Esophagus muscularis mucosa (tissue), 4 donors: ENCODE data around the gene MRPS7.
"Not testable (repeated sequence)": the region's sequence is repeated elsewhere in the genome, so short reads cannot be mapped to it uniquely, and the experiment has no call there.

Experiments used
- EP300 ChIP-seq: sonication (generic); formaldehyde crosslinking; IDR thresholded peaks from one replicate; pipeline ENCODE4 v1.6.1; 2017; ENCODE audit warnings: antibody characterized with exemption
- POLR2A ChIP-seq: fragments of 450-650 bp; IDR thresholded peaks from one replicate; pipeline ENCODE4 v1.6.1; 2017; ENCODE audit warnings: antibody characterized with exemption, moderate library complexity, mild to moderate bottlenecking, low read depth
- TF ChIP-seq, protein P1 (sequence below), 3 experiments: fragments of 200-600 bp in 2 of 3; fragments of 450-650 bp in 1 of 3; sonication (generic) in 2 of 3; IDR thresholded peaks; one replicate each; pipeline ENCODE4 v1.5.1; 2017 to 2019; ENCODE audit warnings: antibody characterized with exemption in 3 of 3, mild to moderate bottlenecking in 2 of 3, moderate library complexity in 1 of 3

DNA sequence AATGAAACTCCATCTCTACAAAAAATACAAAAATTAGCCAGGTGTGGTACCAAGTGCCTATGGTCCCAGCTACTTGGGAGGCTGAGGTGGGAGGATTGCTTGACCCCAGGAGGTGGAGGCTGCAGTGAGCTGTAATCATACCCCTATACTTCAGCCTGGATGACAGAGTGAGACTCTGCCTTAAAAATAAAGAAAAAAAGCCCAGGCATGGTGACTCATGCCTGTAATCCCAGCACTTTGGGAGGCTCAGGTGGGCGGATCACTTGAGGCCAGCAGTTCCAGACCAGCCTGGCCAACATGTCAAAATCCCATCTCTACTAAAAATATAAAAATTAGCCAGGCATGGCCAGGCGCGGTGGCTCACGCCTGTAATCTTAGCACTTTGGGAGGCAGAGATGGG lies 18.5 kb downstream of the MRPS7 start:
- TF ChIP-seq, protein P1, sequence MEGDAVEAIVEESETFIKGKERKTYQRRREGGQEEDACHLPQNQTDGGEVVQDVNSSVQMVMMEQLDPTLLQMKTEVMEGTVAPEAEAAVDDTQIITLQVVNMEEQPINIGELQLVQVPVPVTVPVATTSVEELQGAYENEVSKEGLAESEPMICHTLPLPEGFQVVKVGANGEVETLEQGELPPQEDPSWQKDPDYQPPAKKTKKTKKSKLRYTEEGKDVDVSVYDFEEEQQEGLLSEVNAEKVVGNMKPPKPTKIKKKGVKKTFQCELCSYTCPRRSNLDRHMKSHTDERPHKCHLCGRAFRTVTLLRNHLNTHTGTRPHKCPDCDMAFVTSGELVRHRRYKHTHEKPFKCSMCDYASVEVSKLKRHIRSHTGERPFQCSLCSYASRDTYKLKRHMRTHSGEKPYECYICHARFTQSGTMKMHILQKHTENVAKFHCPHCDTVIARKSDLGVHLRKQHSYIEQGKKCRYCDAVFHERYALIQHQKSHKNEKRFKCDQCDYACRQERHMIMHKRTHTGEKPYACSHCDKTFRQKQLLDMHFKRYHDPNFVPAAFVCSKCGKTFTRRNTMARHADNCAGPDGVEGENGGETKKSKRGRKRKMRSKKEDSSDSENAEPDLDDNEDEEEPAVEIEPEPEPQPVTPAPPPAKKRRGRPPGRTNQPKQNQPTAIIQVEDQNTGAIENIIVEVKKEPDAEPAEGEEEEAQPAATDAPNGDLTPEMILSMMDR (IDR thresholded peaks at IDR 0.05) = not testable (repeated sequence)
- not testable (repeated sequence) for TF ChIP-seq POLR2A, EP300
